Activated naive CD4-positive, alpha-beta T cell treated with anti-CD3 and anti-CD28 coated beads, Interleukin-2, amount 50 U/mL, for 24 hours (primary cell): ENCODE results near the gene HES2.
"Not testable (repeated sequence)": the region's sequence is repeated elsewhere in the genome, so short reads cannot be mapped to it uniquely, and the experiment has no call there.

Experiments used
- H3K27ac Mint-ChIP-seq: one replicate; pipeline ENCODE4 v1.8.0; 2021; ENCODE audit warnings: mild to moderate bottlenecking, mixed read lengths
- H3K27me3 Mint-ChIP-seq: one replicate; pipeline ENCODE4 v1.8.0; 2021; ENCODE audit warnings: mixed read lengths
- H3K36me3 Mint-ChIP-seq: one replicate; pipeline ENCODE4 v1.8.0; 2021; ENCODE audit warnings: mixed read lengths
- H3K4me1 Mint-ChIP-seq: one replicate; pipeline ENCODE4 v1.8.0; 2021; ENCODE audit warnings: mixed read lengths
- H3K4me3 Mint-ChIP-seq: one replicate; pipeline ENCODE4 v1.8.0; 2021; ENCODE audit warnings: mild to moderate bottlenecking, mixed read lengths
- H3K9me3 Mint-ChIP-seq: one replicate; pipeline ENCODE4 v1.8.0; 2021; ENCODE audit warnings: mixed read lengths

The HES2 gene

GRCh38 chr1:6446665-6447015 lies 26.9 kb upstream of the HES2 start:
- no peak overlapping the region for H3K27ac Mint-ChIP-seq
- H3K4me3 Mint-ChIP-seq = peak overlapping the region; percentile 30
- peaks cover 21% of the 10 kb centered on the region for H3K4me1 Mint-ChIP-seq
- H3K36me3 Mint-ChIP-seq = no peaks in the 10 kb centered on the region
- H3K27me3 Mint-ChIP-seq = peaks cover 23% of the 10 kb centered on the region
- H3K9me3 Mint-ChIP-seq = no peaks in the 10 kb centered on the region

- H3K36me3 Mint-ChIP-seq, H3K27ac Mint-ChIP-seq, H3K9me3 Mint-ChIP-seq, H3K4me3 Mint-ChIP-seq: not testable (repeated sequence)
- Mint-ChIP-seq H3K4me1 (peaks cover 21% of the 10 kb centered on the region), H3K27me3 (peaks cover 29% of the 10 kb centered on the region)
Measured at GRCh38 chr1:6445929-6446328, 26.2 kb upstream of the HES2 start.

GRCh38 chr1:6445062-6445763 lies 25.5 kb upstream of the HES2 start:
- H3K4me1 Mint-ChIP-seq = peaks cover 21% of the 10 kb centered on the region
- no peaks in the 10 kb centered on the region for H3K9me3 Mint-ChIP-seq
- H3K4me3 Mint-ChIP-seq = no peak overlapping the region
- H3K27ac Mint-ChIP-seq = no peak overlapping the region
- H3K36me3 Mint-ChIP-seq = no peaks in the 10 kb centered on the region
- H3K27me3 Mint-ChIP-seq = peaks cover 28% of the 10 kb centered on the region

GRCh38 chr1:6444377-6444776 lies 24.7 kb upstream of the HES2 start:
- Mint-ChIP-seq H3K27me3 (peaks cover 24% of the 10 kb centered on the region), H3K4me1 (peaks cover 20% of the 10 kb centered on the region), H3K4me3 (no peak overlapping the region), H3K36me3 (no peaks in the 10 kb centered on the region), H3K27ac (no peak overlapping the region), H3K9me3 (no peaks in the 10 kb centered on the region)

GRCh38 chr1:6443339-6444115 lies 23.8 kb upstream of the HES2 start:
- H3K27me3 Mint-ChIP-seq = peaks cover 24% of the 10 kb centered on the region
- no peaks in the 10 kb centered on the region for H3K9me3 Mint-ChIP-seq
- H3K27ac Mint-ChIP-seq = no peak overlapping the region
- H3K4me1 Mint-ChIP-seq = peaks cover 18% of the 10 kb centered on the region
- no peak overlapping the region for H3K4me3 Mint-ChIP-seq
- H3K36me3 Mint-ChIP-seq = no peaks in the 10 kb centered on the region

GRCh38 chr1:6441586-6441985 lies 21.9 kb upstream of the HES2 start:
- peaks cover 23% of the 10 kb centered on the region for H3K4me1 Mint-ChIP-seq
- H3K36me3 Mint-ChIP-seq = no peaks in the 10 kb centered on the region
- H3K27ac Mint-ChIP-seq = no peak overlapping the region
- peaks cover 28% of the 10 kb centered on the region for H3K27me3 Mint-ChIP-seq
- no peak overlapping the region for H3K4me3 Mint-ChIP-seq
- no peaks in the 10 kb centered on the region for H3K9me3 Mint-ChIP-seq

- Mint-ChIP-seq H3K27me3 (peaks cover 24% of the 10 kb centered on the region), H3K27ac (no peak overlapping the region), H3K9me3 (no peaks in the 10 kb centered on the region), H3K4me3 (peak overlapping the region; percentile 60), H3K36me3 (no peaks in the 10 kb centered on the region), H3K4me1 (peaks cover 19% of the 10 kb centered on the region)
Measured at GRCh38 chr1:6440198-6441126, 20.7 kb upstream of the HES2 start.

- Mint-ChIP-seq H3K36me3 (no peaks in the 10 kb centered on the region), H3K4me3 (peak overlapping the region; percentile 51), H3K4me1 (peaks cover 13% of the 10 kb centered on the region), H3K27me3 (peaks cover 18% of the 10 kb centered on the region), H3K9me3 (no peaks in the 10 kb centered on the region), H3K27ac (peak overlapping the region; percentile 82)
Measured at GRCh38 chr1:6438047-6438525, 18.4 kb upstream of the HES2 start.

GRCh38 chr1:6437012-6437700 lies 17.4 kb upstream of the HES2 start:
- not testable (repeated sequence) for H3K27ac Mint-ChIP-seq, H3K9me3 Mint-ChIP-seq, H3K36me3 Mint-ChIP-seq, H3K4me3 Mint-ChIP-seq
- Mint-ChIP-seq H3K27me3 (peaks cover 18% of the 10 kb centered on the region), H3K4me1 (peaks cover 13% of the 10 kb centered on the region)

GRCh38 chr1:6436277-6436676 lies 16.6 kb upstream of the HES2 start:
- not testable (repeated sequence) for H3K27ac Mint-ChIP-seq, H3K9me3 Mint-ChIP-seq, H3K4me3 Mint-ChIP-seq, H3K36me3 Mint-ChIP-seq
- peaks cover 15% of the 10 kb centered on the region for H3K27me3 Mint-ChIP-seq
- H3K4me1 Mint-ChIP-seq = peaks cover 13% of the 10 kb centered on the region

GRCh38 chr1:6435547-6435946 lies 15.8 kb upstream of the HES2 start:
- Mint-ChIP-seq H3K9me3 (no peaks in the 10 kb centered on the region), H3K4me1 (peaks cover 13% of the 10 kb centered on the region), H3K27ac (no peak overlapping the region), H3K27me3 (peaks cover 12% of the 10 kb centered on the region), H3K36me3 (no peaks in the 10 kb centered on the region), H3K4me3 (no peak overlapping the region)

GRCh38 chr1:6435129-6435528 lies 15.4 kb upstream of the HES2 start:
- no peaks in the 10 kb centered on the region for H3K36me3 Mint-ChIP-seq
- H3K4me1 Mint-ChIP-seq = peaks cover 13% of the 10 kb centered on the region
- peaks cover 12% of the 10 kb centered on the region for H3K27me3 Mint-ChIP-seq
- no peak overlapping the region for H3K4me3 Mint-ChIP-seq
- H3K9me3 Mint-ChIP-seq = no peaks in the 10 kb centered on the region
- H3K27ac Mint-ChIP-seq = no peak overlapping the region

GRCh38 chr1:6434186-6434585 lies 14.5 kb upstream of the HES2 start:
- Mint-ChIP-seq H3K9me3 (no peaks in the 10 kb centered on the region), H3K36me3 (no peaks in the 10 kb centered on the region), H3K4me1 (peaks cover 6% of the 10 kb centered on the region), H3K4me3 (no peak overlapping the region), H3K27me3 (peaks cover 8% of the 10 kb centered on the region), H3K27ac (no peak overlapping the region)

GRCh38 chr1:6431645-6432579 lies 12.2 kb upstream of the HES2 start:
- H3K4me3 Mint-ChIP-seq, H3K4me1 Mint-ChIP-seq, H3K27ac Mint-ChIP-seq, H3K36me3 Mint-ChIP-seq, H3K9me3 Mint-ChIP-seq, H3K27me3 Mint-ChIP-seq: not testable (repeated sequence)
